NCI-H187 treated with DMSO at 0.1 percent for 48 hours (cell line): Measurements from ENCODE around the gene GNAQ.

Source experiments
- DNase-seq: peaks from one replicate; lab custom pipeline; 2025; lab: John Stamatoyannopoulos, UW

GNAQ gene

GRCh38 chr9:77843076-77843870 is 188.3 kb downstream of the GNAQ start:
- DNase-seq = no peak

GRCh38 chr9:77841739-77842386 is 189.7 kb downstream of the GNAQ start:
- no peak for DNase-seq

- DNase-seq = no peak
Observed at GRCh38 chr9:77839459-77840140, 192.0 kb downstream of the GNAQ start.

- no peak for DNase-seq
Observed at GRCh38 chr9:77838986-77839385, 192.6 kb downstream of the GNAQ start.

GRCh38 chr9:77834898-77835488 is 196.6 kb downstream of the GNAQ start:
- no peak for DNase-seq

GRCh38 chr9:77833561-77834429 is 197.8 kb downstream of the GNAQ start:
- no peak for DNase-seq

GRCh38 chr9:77832639-77833038 is 199.0 kb downstream of the GNAQ start:
- no peak for DNase-seq

GRCh38 chr9:77831781-77832180 is 199.8 kb downstream of the GNAQ start:
- no peak for DNase-seq

- DNase-seq = no peak
Observed at GRCh38 chr9:77830618-77831285, 200.9 kb downstream of the GNAQ start.

- no peak for DNase-seq
Observed at GRCh38 chr9:77829420-77829819, 202.2 kb downstream of the GNAQ start.

GRCh38 chr9:77827104-77827784 is 204.4 kb downstream of the GNAQ start:
- no peak for DNase-seq

- DNase-seq = no peak
Observed at GRCh38 chr9:77826621-77827020, 205.0 kb downstream of the GNAQ start.

GRCh38 chr9:77826116-77826515 is 205.5 kb downstream of the GNAQ start:
- DNase-seq = no peak

GRCh38 chr9:77825361-77825760 is 206.2 kb downstream of the GNAQ start:
- no peak for DNase-seq

GRCh38 chr9:77820293-77820954 is 211.2 kb downstream of the GNAQ start:
- no peak for DNase-seq

GRCh38 chr9:77819657-77820056 is 212.0 kb downstream of the GNAQ start:
- no peak for DNase-seq

- no peak for DNase-seq
Observed at GRCh38 chr9:77817590-77818311, 213.9 kb downstream of the GNAQ start.

GRCh38 chr9:77816641-77817341 is 214.8 kb downstream of the GNAQ start:
- DNase-seq = no peak

- DNase-seq = no peak
Observed at GRCh38 chr9:77815260-77815659, 216.4 kb downstream of the GNAQ start.
